HepG2 (cell line): Measurements from ENCODE around the gene SLC22A5. TPM values are rescaled to one million over a fixed set of nuclear protein-coding genes. Genes with fewer than 3 reads are reported as not detected.

Experiments used
- ATRX ChIP-seq: sonication (generic); formaldehyde crosslinking; IDR thresholded peaks from 2 replicates; pipeline ENCODE4 v1.4.0; 2020; ENCODE audit warnings: missing genetic modification reagents, borderline replicate concordance
- DMAP1 ChIP-seq: IDR thresholded peaks from 2 replicates; pipeline ENCODE4 v1.6.1; 2016
- DR1 ChIP-seq: sonication (generic); formaldehyde crosslinking; IDR thresholded peaks from 2 replicates; pipeline ENCODE4 v1.8.0; 2021; ENCODE audit warnings: mild to moderate bottlenecking, missing genetic modification reagents, inconsistent platforms
- ELF3 ChIP-seq: IDR thresholded peaks from 2 replicates; pipeline ENCODE4 v1.6.1; 2016; ENCODE audit warnings: missing genetic modification reagents, missing compliant biosample characterization
- EP300 ChIP-seq, 3 experiments: sonication (generic) in 1 of 3; formaldehyde crosslinking in 1 of 3; IDR thresholded peaks; 2 replicates each; pipeline versions ENCODE4 v1.5.1 to v1.6.1; 2011 to 2020; ENCODE audit warnings: low read depth in 2 of 3, low read length in 2 of 3, borderline replicate concordance in 1 of 3, improper control_type of control experiment in 1 of 3, mild to moderate bottlenecking in 1 of 3, missing genetic modification reagents in 1 of 3, moderate library complexity in 1 of 3
- FOXO1 ChIP-seq: sonication (generic); formaldehyde crosslinking; IDR thresholded peaks from 2 replicates; pipeline ENCODE4 v1.4.0; 2020; ENCODE audit warnings: missing genetic modification reagents
- HMG20A ChIP-seq: IDR thresholded peaks from 2 replicates; pipeline ENCODE4 v1.6.1; 2016; ENCODE audit warnings: borderline replicate concordance
- NFIB ChIP-seq: sonication (generic); formaldehyde crosslinking; IDR thresholded peaks from 2 replicates; pipeline ENCODE4 v1.9.0; 2021; ENCODE audit warnings: missing genetic modification reagents, mild to moderate bottlenecking, borderline replicate concordance
- NFKB2 ChIP-seq: sonication (generic); formaldehyde crosslinking; IDR thresholded peaks from 2 replicates; pipeline ENCODE4 v1.4.0; 2020; ENCODE audit warnings: missing genetic modification reagents, borderline replicate concordance
- ZFP90 ChIP-seq: sonication (generic); formaldehyde crosslinking; IDR thresholded peaks from 2 replicates; pipeline ENCODE4 v1.8.0; 2022; ENCODE audit warnings: missing genetic modification reagents, mild to moderate bottlenecking, inconsistent platforms, borderline replicate concordance
- ZFY ChIP-seq: sonication (generic); formaldehyde crosslinking; IDR thresholded peaks from 2 replicates; pipeline ENCODE4 v1.4.0; 2020; ENCODE audit warnings: missing genetic modification reagents
- ZNF232 ChIP-seq: sonication (generic); formaldehyde crosslinking; IDR thresholded peaks from 2 replicates; pipeline ENCODE4 v1.4.0; 2020; ENCODE audit warnings: missing genetic modification reagents, borderline replicate concordance
- ZNF235 ChIP-seq: sonication (generic); formaldehyde crosslinking; IDR thresholded peaks from 2 replicates; pipeline ENCODE4 v1.8.1; 2023; ENCODE audit warnings: mild to moderate bottlenecking, missing genetic modification reagents, borderline replicate concordance
- ZNF30 ChIP-seq: sonication (generic); formaldehyde crosslinking; IDR thresholded peaks from 2 replicates; pipeline ENCODE4 v1.5.0; 2020; ENCODE audit warnings: mild to moderate bottlenecking, missing genetic modification reagents
- ZSCAN31 ChIP-seq: sonication (generic); formaldehyde crosslinking; IDR thresholded peaks from 2 replicates; pipeline ENCODE4 v1.5.0; 2020; ENCODE audit warnings: low read depth, mild to moderate bottlenecking, missing genetic modification reagents
- polyA plus RNA-seq, 8 experiments: library from polyadenylated mRNA; depleted of rRNA in 3 of 8; stranded (reverse) in 7 of 8; unstranded in 1 of 8; fragments of >200 nt; fragmentation: Illumina TruSeq in 4 of 8; extraction: Trizol in 4 of 8; gene quantifications; 2 replicates each; pipeline versions ENCODE4 v1.2.1 to v1.2.3, GENCODE V29; 2011 to 2016; ENCODE audit warnings: low read depth in 4 of 8, missing spikeins in 1 of 8, mixed read lengths in 1 of 8; ENCODE audit not compliant: insufficient read depth in 1 of 8
- total RNA-seq, 5 experiments: library from RNA; depleted of rRNA; stranded (reverse); fragments of >200 nt; fragmentation: Illumina TruSeq; extraction: Trizol; gene quantifications; 2 replicates each; pipeline ENCODE4 v1.2.3, GENCODE V29; 2016; ENCODE audit warnings: low read depth in 1 of 5
- TF ChIP-seq, protein P1 (sequence below): sonication (generic); formaldehyde crosslinking; IDR thresholded peaks from 2 replicates; pipeline ENCODE4 v1.5.1; 2020; ENCODE audit warnings: missing genetic modification reagents, mild to moderate bottlenecking, borderline replicate concordance
- TF ChIP-seq, protein P2 (sequence below): sonication (generic); formaldehyde crosslinking; IDR thresholded peaks from 2 replicates; pipeline ENCODE4 v1.8.1; 2023; ENCODE audit warnings: missing genetic modification reagents, inconsistent platforms, borderline replicate concordance
- TF ChIP-seq, protein P3 (sequence below): sonication (generic); formaldehyde crosslinking; IDR thresholded peaks from 2 replicates; pipeline ENCODE4 v1.5.0; 2020; ENCODE audit warnings: mild to moderate bottlenecking, missing genetic modification reagents
- TF ChIP-seq, protein P4 (sequence below): sonication (generic); formaldehyde crosslinking; IDR thresholded peaks from 2 replicates; pipeline ENCODE4 v1.5.1; 2020; ENCODE audit warnings: missing genetic modification reagents, mild to moderate bottlenecking, borderline replicate concordance
- TF ChIP-seq, protein P5 (sequence below): sonication (generic); formaldehyde crosslinking; IDR thresholded peaks from 2 replicates; pipeline ENCODE4 v1.4.0; 2020; ENCODE audit warnings: low read depth, mild to moderate bottlenecking, missing genetic modification reagents
- TF ChIP-seq, protein P6 (sequence below): sonication (generic); formaldehyde crosslinking; IDR thresholded peaks from 2 replicates; pipeline ENCODE4 v1.5.0; 2020; ENCODE audit warnings: missing genetic modification reagents

SLC22A5 gene
- total and polyA plus RNA-seq, 2 of the 13 experiments (the other 11 are each of a cell fraction or from before 2014, with no cell fraction given): 7.1 to 15.1 TPM

DNA sequence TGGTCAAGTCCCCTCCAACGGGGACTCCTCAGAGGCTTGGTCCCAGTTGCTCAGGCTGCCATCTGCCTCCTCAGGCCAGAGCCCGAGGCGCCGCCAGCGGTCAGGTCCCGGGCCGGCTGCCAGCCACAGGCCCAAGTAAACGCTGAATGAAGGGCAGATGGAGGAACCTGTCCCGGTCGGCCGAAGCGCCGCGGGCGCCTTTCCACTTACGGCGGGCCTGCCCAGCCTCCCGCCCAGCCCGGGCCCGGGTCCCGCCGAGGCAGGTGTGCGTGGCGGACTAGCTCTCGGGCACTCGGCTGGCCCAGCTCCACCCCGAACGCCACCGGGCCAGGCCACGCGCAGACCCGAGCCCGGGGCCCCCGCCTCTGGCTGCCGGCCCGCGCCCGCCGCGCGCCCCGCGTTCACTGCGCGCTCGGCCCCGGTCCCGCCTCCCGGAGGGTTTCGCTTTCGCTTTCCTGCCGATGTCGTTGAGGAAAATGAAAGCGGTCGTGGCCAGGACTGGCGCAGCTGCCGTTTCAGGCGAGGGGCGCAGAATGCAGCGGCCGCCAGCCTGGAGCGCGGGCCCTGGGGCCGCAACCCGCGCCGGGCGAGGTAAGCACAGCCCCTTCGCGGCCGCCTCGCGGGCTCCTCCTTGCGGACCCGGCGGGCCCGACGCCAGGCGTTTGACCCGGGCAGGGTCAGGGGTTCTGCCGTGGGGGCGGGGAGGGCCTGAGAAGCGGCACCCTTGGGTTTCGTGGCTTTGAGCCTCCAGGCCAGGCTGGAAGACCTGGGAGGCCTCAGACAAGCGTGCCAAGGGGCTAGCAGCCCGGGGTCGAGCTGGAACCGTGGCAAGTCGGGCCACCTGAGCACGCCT is 41.2 kb downstream of the SLC22A5 start (continued):
- TF ChIP-seq, protein P1, sequence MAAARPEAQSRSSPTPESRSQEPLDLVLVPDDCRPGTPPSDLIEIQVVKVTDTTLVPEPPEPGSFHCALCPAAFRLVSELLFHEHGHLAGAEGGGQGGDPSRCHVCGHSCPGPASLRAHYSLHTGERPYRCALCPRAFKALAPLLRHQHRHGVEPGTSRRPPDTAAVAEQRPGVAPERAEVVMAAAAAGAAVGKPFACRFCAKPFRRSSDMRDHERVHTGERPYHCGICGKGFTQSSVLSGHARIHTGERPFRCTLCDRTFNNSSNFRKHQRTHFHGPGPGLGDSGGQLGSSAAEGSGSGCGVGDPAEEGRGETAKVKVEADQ (CRISPR knock-in tag): peak; percentile 73
- TF ChIP-seq NFKB2 (CRISPR knock-in tag) (peak; percentile 52; the same call in 1 of the 2 replicates), DMAP1 (CRISPR knock-in tag) (peak; percentile 33; the same call in 1 of the 2 replicates), ZFY (CRISPR knock-in tag) (peak; percentile 93), HMG20A (no peak), DR1 (CRISPR knock-in tag) (no peak; the same call in 1 of the 2 replicates), ELF3 (CRISPR knock-in tag) (peak; percentile 27; the same call in 1 of the 2 replicates), ATRX (no peak), ZFP90 (CRISPR knock-in tag) (no peak; the same call in 1 of the 2 replicates), ZNF235 (CRISPR knock-in tag) (no peak), ZSCAN31 (CRISPR knock-in tag) (no peak), FOXO1 (CRISPR knock-in tag) (peak; percentile 26; the same call in 1 of the 2 replicates), NFIB (CRISPR knock-in tag) (no peak), ZNF30 (CRISPR knock-in tag) (peak; percentile 37; the same call in 1 of the 2 replicates), EP300 (IDR thresholded peaks at IDR 0.05; ENCODE audit: low read depth in 2 of 2, low read length in 2 of 2) (peak in 1 of 2 experiments; percentile 24; a peak in 1 of 4 replicates), EP300 (CRISPR knock-in tag; IDR thresholded peaks at IDR 0.05; ENCODE audit: borderline replicate concordance) (no peak), ZNF232 (CRISPR knock-in tag) (peak; percentile 55; the same call in 1 of the 2 replicates)
- TF ChIP-seq, protein P2, sequence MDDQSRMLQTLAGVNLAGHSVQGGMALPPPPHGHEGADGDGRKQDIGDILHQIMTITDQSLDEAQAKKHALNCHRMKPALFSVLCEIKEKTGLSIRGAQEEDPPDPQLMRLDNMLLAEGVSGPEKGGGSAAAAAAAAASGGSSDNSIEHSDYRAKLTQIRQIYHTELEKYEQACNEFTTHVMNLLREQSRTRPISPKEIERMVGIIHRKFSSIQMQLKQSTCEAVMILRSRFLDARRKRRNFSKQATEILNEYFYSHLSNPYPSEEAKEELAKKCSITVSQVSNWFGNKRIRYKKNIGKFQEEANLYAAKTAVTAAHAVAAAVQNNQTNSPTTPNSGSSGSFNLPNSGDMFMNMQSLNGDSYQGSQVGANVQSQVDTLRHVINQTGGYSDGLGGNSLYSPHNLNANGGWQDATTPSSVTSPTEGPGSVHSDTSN (CRISPR knock-in tag): 0 out of 2 replicates have a peak, but pooled peaks have one; percentile 21
- TF ChIP-seq, protein P3, sequence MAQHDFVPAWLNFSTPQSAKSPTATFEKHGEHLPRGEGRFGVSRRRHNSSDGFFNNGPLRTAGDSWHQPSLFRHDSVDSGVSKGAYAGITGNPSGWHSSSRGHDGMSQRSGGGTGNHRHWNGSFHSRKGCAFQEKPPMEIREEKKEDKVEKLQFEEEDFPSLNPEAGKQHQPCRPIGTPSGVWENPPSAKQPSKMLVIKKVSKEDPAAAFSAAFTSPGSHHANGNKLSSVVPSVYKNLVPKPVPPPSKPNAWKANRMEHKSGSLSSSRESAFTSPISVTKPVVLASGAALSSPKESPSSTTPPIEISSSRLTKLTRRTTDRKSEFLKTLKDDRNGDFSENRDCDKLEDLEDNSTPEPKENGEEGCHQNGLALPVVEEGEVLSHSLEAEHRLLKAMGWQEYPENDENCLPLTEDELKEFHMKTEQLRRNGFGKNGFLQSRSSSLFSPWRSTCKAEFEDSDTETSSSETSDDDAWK (CRISPR knock-in tag): no peak
- TF ChIP-seq, protein P4, sequence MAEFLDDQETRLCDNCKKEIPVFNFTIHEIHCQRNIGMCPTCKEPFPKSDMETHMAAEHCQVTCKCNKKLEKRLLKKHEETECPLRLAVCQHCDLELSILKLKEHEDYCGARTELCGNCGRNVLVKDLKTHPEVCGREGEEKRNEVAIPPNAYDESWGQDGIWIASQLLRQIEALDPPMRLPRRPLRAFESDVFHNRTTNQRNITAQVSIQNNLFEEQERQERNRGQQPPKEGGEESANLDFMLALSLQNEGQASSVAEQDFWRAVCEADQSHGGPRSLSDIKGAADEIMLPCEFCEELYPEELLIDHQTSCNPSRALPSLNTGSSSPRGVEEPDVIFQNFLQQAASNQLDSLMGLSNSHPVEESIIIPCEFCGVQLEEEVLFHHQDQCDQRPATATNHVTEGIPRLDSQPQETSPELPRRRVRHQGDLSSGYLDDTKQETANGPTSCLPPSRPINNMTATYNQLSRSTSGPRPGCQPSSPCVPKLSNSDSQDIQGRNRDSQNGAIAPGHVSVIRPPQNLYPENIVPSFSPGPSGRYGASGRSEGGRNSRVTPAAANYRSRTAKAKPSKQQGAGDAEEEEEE (CRISPR knock-in tag): no peak
- TF ChIP-seq, protein P5, sequence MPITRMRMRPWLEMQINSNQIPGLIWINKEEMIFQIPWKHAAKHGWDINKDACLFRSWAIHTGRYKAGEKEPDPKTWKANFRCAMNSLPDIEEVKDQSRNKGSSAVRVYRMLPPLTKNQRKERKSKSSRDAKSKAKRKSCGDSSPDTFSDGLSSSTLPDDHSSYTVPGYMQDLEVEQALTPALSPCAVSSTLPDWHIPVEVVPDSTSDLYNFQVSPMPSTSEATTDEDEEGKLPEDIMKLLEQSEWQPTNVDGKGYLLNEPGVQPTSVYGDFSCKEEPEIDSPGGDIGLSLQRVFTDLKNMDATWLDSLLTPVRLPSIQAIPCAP: peak; percentile 98
- TF ChIP-seq, protein P6, sequence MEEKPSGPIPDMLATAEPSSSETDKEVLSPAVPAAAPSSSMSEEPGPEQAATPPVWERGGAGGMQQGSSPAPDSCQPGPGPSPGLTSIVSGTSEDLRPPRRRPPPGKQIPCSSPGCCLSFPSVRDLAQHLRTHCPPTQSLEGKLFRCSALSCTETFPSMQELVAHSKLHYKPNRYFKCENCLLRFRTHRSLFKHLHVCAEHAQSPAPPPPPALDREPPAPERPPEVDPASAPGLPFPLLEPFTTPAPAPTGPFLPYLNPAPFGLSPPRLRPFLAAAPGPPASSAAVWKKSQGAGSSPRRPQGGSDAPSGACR (CRISPR knock-in tag): 0 out of 2 replicates have a peak, but pooled peaks have one; percentile 23
